Measurements from ENCODE around the gene ALK.

DNA sequence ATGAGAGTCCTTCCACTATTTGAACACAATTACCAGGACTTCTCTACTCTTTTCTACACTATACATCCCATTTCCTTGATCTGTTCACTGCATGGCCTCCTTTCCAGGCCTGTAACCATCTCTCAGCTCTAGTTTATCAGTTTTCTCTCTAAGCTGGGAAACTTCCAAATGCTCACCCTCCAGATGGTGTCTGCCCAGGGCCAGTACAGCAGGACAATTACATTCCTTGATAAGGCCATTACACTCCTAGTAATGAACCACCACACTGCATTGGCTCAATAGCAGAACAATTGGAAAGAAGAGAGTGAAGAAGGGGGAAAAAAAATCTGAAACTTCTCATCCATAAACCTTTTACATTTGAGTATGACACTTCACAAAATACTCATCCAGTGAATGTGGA is 359.1 kb downstream of the ALK start:
- TF ChIP-seq, protein P1, sequence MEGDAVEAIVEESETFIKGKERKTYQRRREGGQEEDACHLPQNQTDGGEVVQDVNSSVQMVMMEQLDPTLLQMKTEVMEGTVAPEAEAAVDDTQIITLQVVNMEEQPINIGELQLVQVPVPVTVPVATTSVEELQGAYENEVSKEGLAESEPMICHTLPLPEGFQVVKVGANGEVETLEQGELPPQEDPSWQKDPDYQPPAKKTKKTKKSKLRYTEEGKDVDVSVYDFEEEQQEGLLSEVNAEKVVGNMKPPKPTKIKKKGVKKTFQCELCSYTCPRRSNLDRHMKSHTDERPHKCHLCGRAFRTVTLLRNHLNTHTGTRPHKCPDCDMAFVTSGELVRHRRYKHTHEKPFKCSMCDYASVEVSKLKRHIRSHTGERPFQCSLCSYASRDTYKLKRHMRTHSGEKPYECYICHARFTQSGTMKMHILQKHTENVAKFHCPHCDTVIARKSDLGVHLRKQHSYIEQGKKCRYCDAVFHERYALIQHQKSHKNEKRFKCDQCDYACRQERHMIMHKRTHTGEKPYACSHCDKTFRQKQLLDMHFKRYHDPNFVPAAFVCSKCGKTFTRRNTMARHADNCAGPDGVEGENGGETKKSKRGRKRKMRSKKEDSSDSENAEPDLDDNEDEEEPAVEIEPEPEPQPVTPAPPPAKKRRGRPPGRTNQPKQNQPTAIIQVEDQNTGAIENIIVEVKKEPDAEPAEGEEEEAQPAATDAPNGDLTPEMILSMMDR (conservative IDR thresholded peaks at IDR 0.05), result no peak
- no peak for TF ChIP-seq ZFX (IDR thresholded peaks at IDR 0.05)
